Muscle layer of colon (tissue), 2 donors: Measurements from ENCODE around the gene CD99.
A peak's percentile ranks its signal among the peaks of the same experiment; 100 is the strongest.

ENCODE experiments used
- H3K27ac ChIP-seq: one replicate; pipeline ENCODE4 v1.7.0; 2013; ENCODE audit warnings: low read depth, mild to moderate bottlenecking, low read length, moderate library complexity
- H3K27me3 ChIP-seq, 2 donors: one replicate each; pipeline ENCODE4 v1.7.0; 2013; ENCODE audit warnings: low read length in 2 of 2, mild to moderate bottlenecking in 2 of 2; ENCODE audit not compliant: insufficient read depth in 2 of 2, control insufficient read depth in 1 of 2
- H3K36me3 ChIP-seq: one replicate; pipeline ENCODE4 v1.7.0; 2013; ENCODE audit warnings: mild to moderate bottlenecking, low read length; ENCODE audit not compliant: insufficient read depth
- H3K4me1 ChIP-seq: one replicate; pipeline ENCODE4 v1.7.0; 2013; ENCODE audit warnings: mild to moderate bottlenecking, low read length; ENCODE audit not compliant: insufficient read depth
- H3K4me3 ChIP-seq, 2 donors: one replicate each; pipeline ENCODE4 v1.7.0; 2013; ENCODE audit warnings: low read length in 2 of 2, low read depth in 1 of 2, mild to moderate bottlenecking in 1 of 2, moderate library complexity in 1 of 2
- H3K9ac ChIP-seq: one replicate; pipeline ENCODE4 v1.7.0; 2013; ENCODE audit warnings: low read length
- H3K9me3 ChIP-seq: one replicate; pipeline ENCODE4 v1.7.0; 2013; ENCODE audit warnings: mild to moderate bottlenecking, low read length
- donor health status: abdominal sarcoma.
- donor health status: Adenocarcinoma of cecum.

Gene CD99

DNA sequence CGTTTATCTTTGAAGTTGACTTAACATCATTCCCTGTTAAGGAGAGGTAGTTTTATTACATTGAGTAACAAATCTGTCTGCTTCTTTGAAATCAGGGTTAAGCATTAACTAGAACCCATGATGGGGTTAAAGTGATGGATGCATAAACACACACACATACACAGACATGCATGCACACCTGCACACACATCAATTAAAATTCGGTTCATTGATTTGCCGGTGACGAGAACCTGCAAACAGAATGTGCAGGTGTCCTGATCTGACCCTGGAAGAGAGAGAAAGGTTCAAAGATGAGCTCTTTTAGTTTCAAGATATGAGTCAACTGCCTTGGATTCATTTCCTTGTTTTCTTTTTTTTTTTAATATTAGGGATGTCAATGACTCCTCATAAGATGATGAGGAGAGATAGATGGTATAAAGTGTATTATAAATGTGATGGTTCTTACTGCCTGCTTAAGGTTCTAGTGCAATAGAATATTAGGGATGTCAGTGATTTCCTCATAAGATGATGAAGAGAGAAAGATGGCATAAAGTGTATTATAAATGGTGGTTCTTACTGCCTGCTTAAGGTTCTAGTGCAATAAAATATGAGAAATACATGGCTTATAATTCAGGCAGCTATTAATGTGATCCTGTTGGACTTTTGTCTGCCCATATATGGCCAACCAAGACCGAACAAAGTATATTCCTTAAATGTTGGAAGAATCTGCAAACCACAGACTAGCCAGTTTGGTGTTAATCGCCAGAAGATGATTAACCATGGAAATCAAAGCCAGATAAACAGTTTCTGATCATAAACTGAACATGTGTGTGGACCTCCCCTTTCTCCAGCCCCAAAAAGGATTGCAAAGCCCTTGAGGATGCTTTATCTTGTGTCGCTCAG is 14.1 kb upstream of the CD99 start:
- Histone ChIP-seq H3K9ac (no peak overlapping the region), H3K36me3 (no peaks in the 10 kb centered on the region), H3K27me3 (no peaks in the 10 kb centered on the region), H3K4me3 (peak overlapping the region in 1 of 2 donors; percentile 11), H3K9me3 (no peaks in the 10 kb centered on the region), H3K27ac (no peak overlapping the region), H3K4me1 (peaks cover 17% of the 10 kb centered on the region)

DNA sequence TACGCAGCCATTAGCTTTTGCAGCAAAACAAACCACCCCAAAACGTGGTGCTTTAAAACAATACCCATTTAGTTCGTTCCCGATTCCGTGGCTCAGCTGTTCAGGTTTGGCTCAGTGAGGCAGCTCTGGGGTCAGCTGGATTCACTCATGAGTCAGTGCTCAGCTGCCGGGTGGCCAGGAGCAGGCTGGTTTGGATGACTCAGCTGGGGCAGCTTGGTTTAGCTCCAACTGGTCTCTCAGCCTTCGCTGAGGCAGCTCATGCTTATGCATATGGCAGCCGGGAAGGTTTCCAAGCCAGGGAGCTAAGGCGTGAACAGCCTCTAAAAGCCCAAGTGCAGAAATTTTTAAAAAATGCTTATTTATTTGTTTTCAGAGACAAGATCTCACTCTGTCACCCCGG is 13.3 kb upstream of the CD99 start:
- Histone ChIP-seq H3K9me3 (no peaks in the 10 kb centered on the region), H3K9ac (no peak overlapping the region), H3K36me3 (no peaks in the 10 kb centered on the region), H3K4me1 (peaks cover 18% of the 10 kb centered on the region), H3K27ac (no peak overlapping the region), H3K27me3 (no peaks in the 10 kb centered on the region), H3K4me3 (peak overlapping the region in 1 of 2 donors; percentile 11)

DNA sequence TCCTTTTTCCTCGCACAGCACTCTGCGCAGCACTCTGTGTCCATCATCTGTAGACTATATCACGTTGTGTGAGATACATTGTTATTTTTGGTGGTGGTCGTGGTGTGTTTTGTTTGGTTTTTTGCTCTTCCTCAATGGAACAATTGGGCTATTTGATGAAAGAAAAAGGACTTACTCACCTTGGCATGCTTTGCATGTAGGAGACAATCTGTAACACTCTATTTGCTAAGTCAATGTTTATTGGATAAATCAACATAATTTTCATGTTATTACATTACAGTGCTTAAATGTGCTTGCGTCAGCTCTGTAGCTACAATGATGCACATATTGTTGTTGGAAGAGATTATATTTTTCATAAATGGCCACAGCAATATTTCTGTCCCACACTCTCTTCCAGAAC is 12.5 kb upstream of the CD99 start:
- H3K36me3 ChIP-seq, result no peaks in the 10 kb centered on the region
- H3K9ac ChIP-seq, result no peak overlapping the region
- H3K9me3 ChIP-seq, result no peaks in the 10 kb centered on the region
- H3K27me3 ChIP-seq, result no peaks in the 10 kb centered on the region
- H3K4me1 ChIP-seq, result peaks cover 23% of the 10 kb centered on the region
- H3K4me3 ChIP-seq, result no peak overlapping the region
- no peak overlapping the region for H3K27ac ChIP-seq

DNA sequence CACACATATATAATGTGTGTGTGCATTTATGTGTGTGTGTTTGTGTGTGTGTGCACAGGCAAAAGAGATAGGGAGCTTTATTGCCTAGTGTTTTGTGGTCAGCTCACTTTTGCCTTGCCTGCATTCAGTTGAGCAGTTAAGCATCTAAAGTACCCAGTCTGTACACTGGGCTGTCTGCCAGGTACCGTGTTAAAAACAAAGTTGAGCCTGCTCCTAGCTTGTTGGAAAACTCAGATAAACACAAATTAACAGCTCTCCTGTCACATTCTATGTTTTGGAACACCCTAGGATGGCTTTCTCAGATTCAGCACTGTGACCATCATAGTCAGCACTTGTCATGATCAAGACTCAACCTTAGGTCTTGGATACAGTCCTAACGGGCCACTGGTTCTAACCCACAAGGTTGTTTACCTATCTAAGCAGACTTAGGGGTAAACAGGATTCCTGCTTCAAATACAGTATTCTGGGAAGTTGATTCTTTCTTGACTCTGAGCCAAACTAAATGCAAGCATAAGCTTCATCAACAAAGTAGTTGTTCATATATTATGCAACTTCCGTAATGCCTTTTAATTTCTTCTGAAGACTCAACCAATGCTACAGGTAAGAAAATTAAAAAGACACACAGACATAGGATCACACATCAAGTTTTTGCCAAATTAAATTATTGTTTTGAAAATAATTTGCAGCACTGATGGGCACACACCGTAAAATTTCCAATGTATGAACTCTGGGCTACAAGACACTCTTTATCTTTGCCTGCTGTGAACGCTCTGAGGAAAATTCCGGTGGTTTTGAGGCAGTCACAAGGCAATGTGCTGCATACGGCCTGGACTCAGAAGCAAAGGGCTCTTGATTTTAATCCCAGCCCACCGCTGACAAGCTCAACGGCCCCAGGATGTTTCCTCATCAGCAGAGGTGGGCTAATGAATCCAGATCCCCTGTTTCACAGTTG is 11.3 kb upstream of the CD99 start:
- H3K4me3 ChIP-seq, result no peak overlapping the region
- no peaks in the 10 kb centered on the region for H3K9me3 ChIP-seq
- H3K9ac ChIP-seq, result no peak overlapping the region
- H3K4me1 ChIP-seq, result peaks cover 23% of the 10 kb centered on the region
- no peaks in the 10 kb centered on the region for H3K27me3 ChIP-seq
- no peaks in the 10 kb centered on the region for H3K36me3 ChIP-seq
- no peak overlapping the region for H3K27ac ChIP-seq

DNA sequence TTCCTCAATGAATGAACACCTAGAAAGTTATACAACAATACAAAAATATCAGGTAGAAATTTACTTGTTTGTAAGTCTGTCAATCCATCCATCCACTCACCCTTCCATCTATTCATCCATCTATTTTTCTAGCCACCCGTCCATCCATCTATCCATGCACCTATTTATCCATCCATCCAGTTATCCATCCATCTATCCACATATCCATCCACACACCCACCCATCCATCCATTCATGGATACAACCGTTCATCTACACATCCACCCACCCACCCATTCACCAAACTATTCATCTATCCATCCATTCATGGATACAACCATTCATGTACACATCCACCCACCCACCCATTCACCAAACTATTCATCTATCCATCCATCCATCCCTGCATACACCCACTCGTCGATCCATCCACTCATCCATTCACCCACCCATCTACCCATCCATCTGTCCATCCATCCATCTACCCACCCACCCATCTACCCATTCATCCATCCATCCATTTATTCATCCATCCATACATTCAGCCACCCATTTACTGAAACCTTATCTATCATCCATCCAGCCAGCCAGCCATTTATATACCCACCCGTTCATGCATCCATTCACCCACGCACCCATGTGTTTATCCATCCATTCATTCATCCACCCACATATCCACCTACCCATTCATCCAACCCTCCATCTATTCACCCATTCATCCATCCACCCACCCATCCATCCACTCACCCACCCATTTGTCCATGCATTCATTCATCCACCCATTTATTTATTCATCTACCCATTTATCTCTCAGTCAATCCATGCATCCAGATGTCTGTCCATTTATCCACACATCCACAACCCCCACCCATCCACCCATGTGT is 10.4 kb upstream of the CD99 start:
- no peaks in the 10 kb centered on the region for H3K36me3 ChIP-seq
- H3K4me3 ChIP-seq, result no peak overlapping the region
- H3K9me3 ChIP-seq, result no peaks in the 10 kb centered on the region
- no peak overlapping the region for H3K27ac ChIP-seq
- no peak overlapping the region for H3K9ac ChIP-seq
- no peaks in the 10 kb centered on the region for H3K27me3 ChIP-seq
- peaks cover 23% of the 10 kb centered on the region for H3K4me1 ChIP-seq

DNA sequence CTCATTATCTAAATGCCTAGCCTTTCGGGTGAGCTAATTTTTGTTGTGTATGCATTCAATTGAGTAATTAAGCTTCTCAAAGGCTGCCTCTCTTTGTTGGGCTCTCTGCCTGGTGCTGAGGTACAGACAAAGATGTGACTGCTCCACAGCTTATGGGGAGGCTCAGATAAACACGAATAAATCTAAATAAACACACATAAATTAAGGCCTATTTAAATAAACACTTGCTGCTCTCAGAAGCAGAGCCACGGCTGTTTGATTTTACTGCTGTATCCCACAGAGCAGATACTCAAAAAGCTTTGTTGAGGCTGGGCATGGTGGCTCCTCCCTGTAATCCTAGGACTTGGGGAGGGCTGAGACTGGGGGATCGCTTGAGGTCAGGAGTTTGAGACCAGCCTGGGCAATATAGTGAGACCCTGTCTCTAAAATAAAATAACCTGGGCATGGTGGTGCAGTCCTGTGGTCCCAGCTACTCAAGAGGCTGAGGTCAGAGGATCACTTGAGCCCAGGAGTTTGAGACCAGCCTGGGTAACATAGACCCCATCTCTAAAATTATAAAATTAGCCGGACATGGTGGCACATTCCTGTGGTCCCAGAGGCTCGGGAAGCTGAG is 8.4 kb upstream of the CD99 start:
- H3K4me1 ChIP-seq, result peaks cover 13% of the 10 kb centered on the region
- no peak overlapping the region for H3K4me3 ChIP-seq
- H3K27me3 ChIP-seq, result no peaks in the 10 kb centered on the region
- H3K9ac ChIP-seq, result no peak overlapping the region
- H3K36me3 ChIP-seq, result no peaks in the 10 kb centered on the region
- H3K27ac ChIP-seq, result no peak overlapping the region
- no peaks in the 10 kb centered on the region for H3K9me3 ChIP-seq

DNA sequence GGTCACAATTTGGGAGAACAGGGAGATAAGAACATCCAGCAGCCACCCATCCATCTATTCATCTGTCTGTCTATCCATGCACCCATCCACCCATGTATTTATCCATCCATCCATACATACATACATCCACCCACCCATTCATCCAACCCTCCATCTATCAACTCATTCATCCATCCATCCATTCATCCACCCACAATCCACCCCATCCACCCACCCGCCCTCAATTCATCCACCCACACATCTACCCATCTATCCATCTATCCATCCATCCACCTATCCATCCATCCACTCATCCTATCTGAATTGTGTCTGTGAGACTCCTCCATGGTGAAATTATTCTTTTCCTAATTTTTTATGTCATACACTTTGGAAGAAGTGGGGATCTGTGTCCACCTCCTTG is 6.8 kb upstream of the CD99 start:
- H3K9ac ChIP-seq, result no peak overlapping the region
- no peak overlapping the region for H3K27ac ChIP-seq
- H3K27me3 ChIP-seq, result no peaks in the 10 kb centered on the region
- no peaks in the 10 kb centered on the region for H3K36me3 ChIP-seq
- peaks cover 6% of the 10 kb centered on the region for H3K4me1 ChIP-seq
- H3K9me3 ChIP-seq, result no peaks in the 10 kb centered on the region
- H3K4me3 ChIP-seq, result no peak overlapping the region

DNA sequence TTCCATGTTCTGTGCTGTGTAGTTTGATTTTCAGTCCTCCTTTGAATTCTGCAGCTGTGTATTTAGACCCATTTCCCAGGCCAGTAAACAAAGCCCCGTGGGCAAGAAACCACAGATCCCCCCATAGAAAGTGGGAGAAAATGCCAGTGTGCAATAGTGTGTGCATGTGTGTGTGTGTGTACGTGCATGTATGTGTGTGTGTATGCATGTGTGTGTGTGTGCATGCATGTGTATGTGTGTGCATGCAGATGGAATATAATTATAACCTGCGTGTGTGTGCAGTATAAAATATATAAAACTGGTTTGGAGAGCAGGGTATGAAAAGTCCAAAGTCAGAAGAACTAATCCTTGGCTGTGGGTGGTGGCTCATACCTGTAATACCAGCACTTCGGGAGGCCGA is 5.2 kb upstream of the CD99 start:
- no peaks in the 10 kb centered on the region for H3K27me3 ChIP-seq
- no peaks in the 10 kb centered on the region for H3K9me3 ChIP-seq
- peaks cover 6% of the 10 kb centered on the region for H3K4me1 ChIP-seq
- no peak overlapping the region for H3K4me3 ChIP-seq
- no peak overlapping the region for H3K9ac ChIP-seq
- H3K36me3 ChIP-seq, result no peaks in the 10 kb centered on the region
- H3K27ac ChIP-seq, result no peak overlapping the region

DNA sequence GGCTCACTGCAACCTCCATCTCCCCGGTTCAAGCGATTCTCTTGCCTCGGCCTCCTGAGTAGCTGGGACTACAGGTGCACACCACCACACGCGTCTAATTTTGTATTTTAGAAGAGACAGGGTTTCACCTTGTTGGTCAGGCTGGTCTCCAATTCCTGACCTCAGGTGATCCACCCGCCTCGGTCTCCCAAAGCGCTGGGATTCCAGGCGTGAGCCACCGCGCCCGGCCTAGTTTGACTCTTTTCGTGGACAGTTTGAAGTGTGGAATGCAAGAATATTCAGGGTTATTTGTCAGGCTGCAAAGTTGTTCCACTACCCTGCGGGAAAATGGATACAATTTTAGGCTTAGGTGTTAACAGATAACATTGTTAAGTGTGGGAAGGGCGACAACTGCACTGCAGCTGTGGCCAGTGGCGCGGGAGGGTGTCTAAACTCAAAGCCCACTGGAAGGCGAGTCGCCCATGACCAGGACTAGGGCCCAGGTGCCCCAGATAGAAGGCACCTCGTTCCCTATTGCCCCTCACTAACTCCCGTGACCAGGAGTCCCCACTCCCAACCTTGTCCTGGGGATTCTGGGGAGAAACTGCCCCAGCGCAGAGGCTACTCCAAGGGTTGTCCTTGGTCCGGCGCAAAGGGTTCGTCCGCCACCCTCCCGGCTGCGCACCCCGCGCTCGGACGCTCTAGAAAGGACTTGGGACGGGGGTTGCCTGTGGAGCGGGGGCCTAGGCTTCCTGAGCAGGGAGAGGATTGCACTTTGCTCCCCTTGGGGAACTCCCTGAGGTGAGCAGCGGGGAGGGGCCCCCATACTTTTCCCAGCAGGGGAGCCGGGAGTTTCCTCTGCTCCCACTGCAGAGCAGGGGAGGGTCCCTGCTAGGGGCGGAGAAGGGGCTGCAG is 1.1 kb upstream of the CD99 start:
- H3K27me3 ChIP-seq, result no peaks in the 10 kb centered on the region
- H3K36me3 ChIP-seq, result no peaks in the 10 kb centered on the region
- peak overlapping the region; percentile 71 for H3K27ac ChIP-seq
- H3K4me3 ChIP-seq, result peak overlapping the region in 1 of 2 donors; percentile 35
- no peaks in the 10 kb centered on the region for H3K9me3 ChIP-seq
- peaks cover 17% of the 10 kb centered on the region for H3K4me1 ChIP-seq
- H3K9ac ChIP-seq, result no peak overlapping the region
